GM23338 (cell line): ENCODE measurements around the gene KTI12. TPM values are rescaled to one million over a fixed set of nuclear protein-coding genes. Genes with fewer than 3 reads are reported as not detected.

ENCODE experiments used
- ATAC-seq: fragments of 200-7000 bp; cut with Tn5 transposase; 3 replicates; pipeline ENCODE4 v1.9.1; 2020
- DNase-seq: peaks from one replicate; pipeline ENCODE4 v3.0.0-alpha.2; 2015; ENCODE audit warnings: low spot score
- H2AFZ ChIP-seq: fragments of 200-600 bp; sonication (generic); 2 replicates; pipeline ENCODE4 v1.8.0; 2016; ENCODE audit warnings: antibody characterized with exemption, mild to moderate bottlenecking, moderate library complexity
- H3F3A ChIP-seq: fragments of 200-600 bp; sonication (generic); replicated peaks from 2 replicates; pipeline ENCODE4 v1.8.0; 2017; ENCODE audit warnings: antibody characterized with exemption, mixed run types, low read depth
- H3K27ac ChIP-seq: fragments of 200-600 bp; sonication (generic); 2 replicates; pipeline ENCODE4 v1.6.1; 2016; ENCODE audit warnings: low read depth
- H3K27me3 ChIP-seq: fragments of 200-600 bp; sonication (generic); 2 replicates; pipeline ENCODE4 v1.8.0; 2016; ENCODE audit warnings: mild to moderate bottlenecking, mixed run types, moderate library complexity; ENCODE audit not compliant: insufficient read depth
- H3K36me3 ChIP-seq: fragments of 200-600 bp; sonication (generic); 2 replicates; pipeline ENCODE4 v1.8.0; 2016; ENCODE audit warnings: mild to moderate bottlenecking; ENCODE audit not compliant: insufficient read depth
- H3K4me1 ChIP-seq: fragments of 200-600 bp; sonication (generic); 2 replicates; pipeline ENCODE4 v1.8.0; 2016; ENCODE audit warnings: mild to moderate bottlenecking, moderate library complexity; ENCODE audit not compliant: insufficient read depth
- H3K4me2 ChIP-seq: fragments of 200-600 bp; sonication (generic); 2 replicates; pipeline ENCODE4 v1.7.1; 2017; ENCODE audit warnings: mixed run types
- H3K4me3 ChIP-seq: fragments of 200-600 bp; sonication (generic); 2 replicates; pipeline ENCODE4 v1.6.1; 2016; ENCODE audit warnings: mixed run types
- H3K79me2 ChIP-seq: fragments of 200-600 bp; sonication (generic); replicated peaks from 2 replicates; pipeline ENCODE4 v1.8.0; 2017; ENCODE audit warnings: mild to moderate bottlenecking; ENCODE audit not compliant: insufficient read depth
- H3K9me2 ChIP-seq: fragments of 200-600 bp; sonication (generic); 2 replicates; pipeline ENCODE4 v1.8.0; 2017; ENCODE audit not compliant: insufficient read depth
- H4K20me1 ChIP-seq: fragments of 200-600 bp; sonication (generic); replicated peaks from 2 replicates; pipeline ENCODE4 v1.8.0; 2017; ENCODE audit warnings: mild to moderate bottlenecking; ENCODE audit not compliant: insufficient read depth
- H3K27ac Mint-ChIP-seq: 2 replicates; pipeline ENCODE4 v1.8.0; 2020; ENCODE audit warnings: inconsistent platforms, mild to moderate bottlenecking, moderate library complexity, mixed read lengths
- H3K27me3 Mint-ChIP-seq: 3 replicates; pipeline ENCODE4 v1.8.0; 2022; ENCODE audit warnings: low read depth, mild to moderate bottlenecking, moderate library complexity, mixed read lengths, inconsistent platforms; ENCODE audit not compliant: insufficient read depth, poor library complexity
- H3K36me3 Mint-ChIP-seq: 3 replicates; pipeline ENCODE4 v1.8.0; 2021; ENCODE audit warnings: low read depth, mild to moderate bottlenecking, inconsistent platforms, moderate library complexity, mixed read lengths
- H3K4me1 Mint-ChIP-seq: 3 replicates; pipeline ENCODE4 v1.8.0; 2020; ENCODE audit warnings: mild to moderate bottlenecking, inconsistent platforms, mixed read lengths
- H3K4me3 Mint-ChIP-seq: 3 replicates; pipeline ENCODE4 v1.8.0; 2021; ENCODE audit warnings: moderate library complexity, mild to moderate bottlenecking, inconsistent platforms, mixed read lengths
- H3K9me3 Mint-ChIP-seq: 3 replicates; pipeline ENCODE4 v1.8.0; 2020; ENCODE audit warnings: moderate library complexity, mild to moderate bottlenecking, inconsistent platforms, mixed read lengths
- CREB1 ChIP-seq: fragments of 250-450 bp; sonication (Bioruptor Pico); IDR thresholded peaks from 2 replicates; pipeline ENCODE4 v1.5.0; 2020; ENCODE audit warnings: low read depth, mild to moderate bottlenecking, moderate library complexity
- CTCF ChIP-seq, 2 experiments: fragments of 200-600 bp in 1 of 2; sonication (generic) in 1 of 2; conservative IDR thresholded peaks; 2 replicates each; pipeline versions ENCODE4 v1.5.1 to v1.6.1; 2016 to 2017; ENCODE audit warnings: antibody characterized with exemption in 2 of 2, low read depth in 2 of 2, mild to moderate bottlenecking in 2 of 2, moderate library complexity in 1 of 2
- ETS1 ChIP-seq: IDR thresholded peaks from 2 replicates; pipeline ENCODE4 v1.6.1; 2016; ENCODE audit warnings: antibody characterized with exemption
- EZH2 ChIP-seq: fragments of 200-600 bp; sonication (generic); IDR thresholded peaks from one replicate; pipeline ENCODE4 v1.8.0; 2017; ENCODE audit warnings: antibody characterized with exemption, mild to moderate bottlenecking, low read depth; ENCODE audit not compliant: unreplicated experiment
- EZH2phosphoT487 ChIP-seq: fragments of 200-600 bp; sonication (generic); IDR thresholded peaks from one replicate; pipeline ENCODE4 v1.8.1; 2018; ENCODE audit warnings: antibody characterized with exemption; ENCODE audit not compliant: unreplicated experiment
- JUNB ChIP-seq: IDR thresholded peaks from one replicate; pipeline ENCODE4 v1.6.1; 2016; ENCODE audit warnings: antibody characterized with exemption; ENCODE audit not compliant: unreplicated experiment
- NANOG ChIP-seq: IDR thresholded peaks from 2 replicates; pipeline ENCODE4 v1.6.1; 2016; ENCODE audit warnings: antibody characterized with exemption, borderline replicate concordance
- POLR2AphosphoS5 ChIP-seq: IDR thresholded peaks from 2 replicates; pipeline ENCODE4 v1.6.1; 2016; ENCODE audit warnings: antibody characterized with exemption, low read depth
- REST ChIP-seq: IDR thresholded peaks from one replicate; pipeline ENCODE4 v1.6.1; 2018; ENCODE audit warnings: antibody characterized with exemption; ENCODE audit not compliant: unreplicated experiment
- STAT1 ChIP-seq: IDR thresholded peaks from one replicate; pipeline ENCODE4 v1.6.1; 2016; ENCODE audit warnings: antibody characterized with exemption; ENCODE audit not compliant: unreplicated experiment
- ZNF114 ChIP-seq: fragments of 250-450 bp; sonication (Bioruptor Pico); IDR thresholded peaks from 2 replicates; pipeline ENCODE4 v1.5.0; 2020; ENCODE audit warnings: mild to moderate bottlenecking, moderate library complexity
- ZNF331 ChIP-seq: fragments of 250-450 bp; sonication (Bioruptor Pico); IDR thresholded peaks from 2 replicates; pipeline ENCODE4 v1.5.0; 2020; ENCODE audit warnings: low read depth, mild to moderate bottlenecking, moderate library complexity
- ZNF462 ChIP-seq: fragments of 250-450 bp; sonication (Bioruptor Pico); IDR thresholded peaks from 2 replicates; pipeline ENCODE4 v1.5.0; 2020; ENCODE audit warnings: mild to moderate bottlenecking, moderate library complexity
- polyA plus RNA-seq: library from polyadenylated mRNA; unstranded; fragments of >200 nt; fragmentation: Nextera tagmentation; extraction: Ambion mirVana; gene quantifications from 2 replicates; pipeline ENCODE4 v1.2.1, GENCODE V29; 2016
- total RNA-seq: library from RNA; depleted of rRNA; stranded (reverse); fragments of >200 nt; shearing (Covaris generic); gene quantifications from 2 replicates; pipeline ENCODE4 v1.2.3, GENCODE V29; 2014

The KTI12 gene
- total and polyA plus RNA-seq, 2 experiments from 2014 or later: 8.7 to 13.0 TPM

GRCh38 chr1:52003877-52004276 is 29.7 kb downstream of the KTI12 start:
- no peak for ATAC-seq
- Histone ChIP-seq H3K27ac (no peak overlapping the region), H4K20me1 (no peaks in the 10 kb centered on the region), H3K79me2 (no peaks in the 10 kb centered on the region), H3K4me1 (peaks cover 26% of the 10 kb centered on the region), H3K27me3 (no peaks in the 10 kb centered on the region), H3K4me2 (no peak overlapping the region), H3K4me3 (no peak overlapping the region), H2AFZ (no peak overlapping the region), H3F3A (peaks cover 10% of the 10 kb centered on the region; the same call in 1 of the 2 replicates), H3K36me3 (no peaks in the 10 kb centered on the region), H3K9me2 (no peaks in the 10 kb centered on the region)
- Mint-ChIP-seq H3K4me3 (no peak overlapping the region), H3K36me3 (no peaks in the 10 kb centered on the region), H3K4me1 (peaks cover 21% of the 10 kb centered on the region), H3K27ac (no peak overlapping the region), H3K9me3 (no peaks in the 10 kb centered on the region), H3K27me3 (peaks cover 6% of the 10 kb centered on the region)
- no peak for DNase-seq
- TF ChIP-seq EZH2phosphoT487 (no peak), STAT1 (no peak), CREB1 (CRISPR knock-in tag) (no peak), REST (no peak), CTCF (conservative IDR thresholded peaks at IDR 0.05; ENCODE audit: low read depth in 2 of 2) (no peak), POLR2AphosphoS5 (no peak), JUNB (no peak), ZNF114 (CRISPR knock-in tag) (no peak), ZNF331 (no peak), ZNF462 (no peak), NANOG (no peak), EZH2 (no peak), ETS1 (no peak)
